Fibroblast of lung (primary cell): ENCODE measurements around the gene IL17B. TPM values are rescaled to one million over a fixed set of nuclear protein-coding genes. Genes with fewer than 3 reads are reported as not detected.
A peak's percentile ranks its signal among the peaks of the same experiment; 100 is the strongest.

ENCODE experiments used
- DNase-seq, 2 donors: peaks; one replicate each; pipeline versions ENCODE4 v3.0.0 to v3.0.0-alpha.2; 2010; ENCODE audit warnings: low read depth in 2 of 2
- H2AFZ ChIP-seq: 2 replicates; pipeline ENCODE4 v1.5.1; 2012; ENCODE audit warnings: low read length, control low read depth, inconsistent platforms
- H3K27ac ChIP-seq: 2 replicates; pipeline ENCODE4 v1.5.1; 2011; ENCODE audit warnings: low read length, control low read depth; ENCODE audit not compliant: insufficient read depth
- H3K27me3 ChIP-seq: 2 replicates; pipeline ENCODE4 v1.5.1; 2011; ENCODE audit warnings: mild to moderate bottlenecking, low read length; ENCODE audit not compliant: control insufficient read depth, insufficient read depth
- H3K36me3 ChIP-seq: 2 replicates; pipeline ENCODE4 v1.5.1; 2011; ENCODE audit warnings: low read length; ENCODE audit not compliant: control insufficient read depth, insufficient read depth
- H3K4me1 ChIP-seq: 2 replicates; pipeline ENCODE4 v1.5.1; 2011; ENCODE audit warnings: low read length; ENCODE audit not compliant: control insufficient read depth, insufficient read depth; ENCODE audit errors: extremely low read depth
- H3K4me2 ChIP-seq: 2 replicates; pipeline ENCODE4 v1.5.1; 2011; ENCODE audit warnings: low read length, control low read depth; ENCODE audit not compliant: insufficient read depth; ENCODE audit errors: extremely low read depth
- H3K4me3 ChIP-seq, 4 experiments: fragments of 200-600 bp in 1 of 4; sonication (generic) in 1 of 4; replicated peaks in 1 of 4; 2 replicates each; pipeline ENCODE4 v1.5.1; 2011 to 2016; ENCODE audit warnings: low read length in 4 of 4, low read depth in 3 of 4, mild to moderate bottlenecking in 3 of 4, control low read depth in 2 of 4, inconsistent platforms in 1 of 4, mixed read lengths in 1 of 4; ENCODE audit not compliant: insufficient read depth in 1 of 4; ENCODE audit errors: control extremely low read depth in 1 of 4
- H3K79me2 ChIP-seq: 2 replicates; pipeline ENCODE4 v1.5.1; 2012; ENCODE audit warnings: mild to moderate bottlenecking, low read length, inconsistent platforms; ENCODE audit not compliant: control insufficient read depth, insufficient read depth
- H3K9ac ChIP-seq: 2 replicates; pipeline ENCODE4 v1.5.1; 2011; ENCODE audit warnings: mild to moderate bottlenecking, low read length, control low read depth; ENCODE audit not compliant: insufficient read depth
- H3K9me3 ChIP-seq: 2 replicates; pipeline ENCODE4 v1.5.1; 2012; ENCODE audit warnings: low read depth, low read length; ENCODE audit not compliant: control insufficient read depth, insufficient read depth
- H4K20me1 ChIP-seq: 2 replicates; pipeline ENCODE4 v1.5.1; 2011; ENCODE audit warnings: low read length; ENCODE audit not compliant: control insufficient read depth, insufficient read depth; ENCODE audit errors: extremely low read depth
- EZH2 ChIP-seq: IDR thresholded peaks from 2 replicates; pipeline ENCODE4 v1.5.1; 2012; ENCODE audit warnings: low read length, control low read depth, mild to moderate bottlenecking; ENCODE audit errors: missing control alignments
- polyA plus RNA-seq, 2 donors: library from polyadenylated mRNA; depleted of rRNA in 1 of 2; stranded (reverse) in 1 of 2; unstranded in 1 of 2; fragments of >200 nt; gene quantifications; 2 replicates each; pipeline ENCODE4 v1.2.1, GENCODE V29; 2011 to 2012; ENCODE audit warnings: missing spikeins in 1 of 2
- total RNA-seq: library from RNA; depleted of rRNA; stranded (reverse); fragments of >200 nt; gene quantifications from 2 replicates; pipeline ENCODE4 v1.2.1, GENCODE V29; 2014
- TF ChIP-seq, protein P1 (sequence below), 2 donors: IDR thresholded peaks in 1 of 2; conservative IDR thresholded peaks in 1 of 2; 1 replicate in 1 of 2; 2 replicates in 1 of 2; pipeline ENCODE4 v1.5.1; 2011 to 2012; ENCODE audit warnings: low read length in 2 of 2, control low read depth in 1 of 2, inconsistent platforms in 1 of 2, low read depth in 1 of 2, mild to moderate bottlenecking in 1 of 2

The IL17B gene
- total and polyA plus RNA-seq, 2 donors (not counting 1 experiment from before 2014, with no cell fraction given) = 0.34 TPM; not detected in 1

DNA sequence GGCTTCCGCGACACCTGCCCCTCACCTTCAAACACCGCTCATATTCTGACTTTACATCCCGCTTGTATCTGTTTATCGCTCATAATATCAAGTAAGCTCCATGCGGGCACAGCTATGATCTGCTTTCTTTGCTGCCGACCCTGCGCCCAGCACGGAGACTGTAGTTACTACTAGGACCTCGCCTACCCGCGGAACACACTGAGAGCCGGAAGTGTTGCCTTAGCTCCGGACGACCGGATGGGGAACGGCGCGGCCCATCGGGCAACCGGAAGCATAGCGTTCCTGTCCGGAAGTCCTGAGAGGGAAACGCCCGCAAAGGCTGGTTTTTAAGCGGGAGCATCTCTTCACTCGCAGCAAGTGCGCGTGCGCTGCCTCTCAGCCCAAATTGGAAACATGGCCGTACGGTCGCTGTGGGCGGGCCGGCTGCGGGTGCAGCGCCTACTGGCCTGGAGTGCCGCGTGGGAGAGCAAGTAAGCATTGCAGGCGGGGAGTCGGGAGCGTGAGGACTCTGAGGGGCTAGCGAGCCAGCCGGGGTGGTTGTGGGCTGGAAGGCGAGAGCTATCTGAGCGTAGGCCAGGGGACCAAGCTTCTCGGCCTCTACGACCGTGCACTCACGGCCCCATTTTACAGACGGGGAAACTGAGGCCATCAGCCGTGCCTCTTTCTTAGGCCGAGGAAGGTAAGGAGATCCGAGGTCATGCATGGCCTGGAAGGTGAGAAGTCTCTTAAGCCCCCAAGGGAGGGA lies 33.8 kb downstream of the IL17B start, which contains the start of gene GRPEL2:
GRPEL2 (plus strand) TSS at position 353 of the 745 bp plus-strand sequence; CDS start at position 394, 41 bp downstream.
- Histone ChIP-seq H3K4me3 (peak within 1 kb of the TSS; percentile 69 to 94 (median 83)), H3K4me2 (peak within 1 kb of the TSS; percentile 91), H3K9ac (peak within 1 kb of the TSS; percentile 83), H4K20me1 (no peaks in the 10 kb centered on the region), H3K9me3 (no peaks in the 10 kb centered on the region), H3K79me2 (peaks cover 22% of the 10 kb centered on the region), H2AFZ (peak within 1 kb of the TSS; percentile 99), H3K4me1 (peaks cover 4% of the 10 kb centered on the region), H3K27me3 (no peaks in the 10 kb centered on the region), H3K27ac (peak within 1 kb of the TSS; percentile 74), H3K36me3 (peaks cover 4% of the 10 kb centered on the region)
- peak; percentile 98 for DNase-seq
- TF ChIP-seq, protein P1, sequence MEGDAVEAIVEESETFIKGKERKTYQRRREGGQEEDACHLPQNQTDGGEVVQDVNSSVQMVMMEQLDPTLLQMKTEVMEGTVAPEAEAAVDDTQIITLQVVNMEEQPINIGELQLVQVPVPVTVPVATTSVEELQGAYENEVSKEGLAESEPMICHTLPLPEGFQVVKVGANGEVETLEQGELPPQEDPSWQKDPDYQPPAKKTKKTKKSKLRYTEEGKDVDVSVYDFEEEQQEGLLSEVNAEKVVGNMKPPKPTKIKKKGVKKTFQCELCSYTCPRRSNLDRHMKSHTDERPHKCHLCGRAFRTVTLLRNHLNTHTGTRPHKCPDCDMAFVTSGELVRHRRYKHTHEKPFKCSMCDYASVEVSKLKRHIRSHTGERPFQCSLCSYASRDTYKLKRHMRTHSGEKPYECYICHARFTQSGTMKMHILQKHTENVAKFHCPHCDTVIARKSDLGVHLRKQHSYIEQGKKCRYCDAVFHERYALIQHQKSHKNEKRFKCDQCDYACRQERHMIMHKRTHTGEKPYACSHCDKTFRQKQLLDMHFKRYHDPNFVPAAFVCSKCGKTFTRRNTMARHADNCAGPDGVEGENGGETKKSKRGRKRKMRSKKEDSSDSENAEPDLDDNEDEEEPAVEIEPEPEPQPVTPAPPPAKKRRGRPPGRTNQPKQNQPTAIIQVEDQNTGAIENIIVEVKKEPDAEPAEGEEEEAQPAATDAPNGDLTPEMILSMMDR (conservative IDR thresholded peaks at IDR 0.05 in 1 of 2, IDR thresholded peaks at IDR 0.05 in 1 of 2; ENCODE audit: low read depth in 1 of 2, low read length in 2 of 2) = no peak
- TF ChIP-seq EZH2 = no peak

DNA sequence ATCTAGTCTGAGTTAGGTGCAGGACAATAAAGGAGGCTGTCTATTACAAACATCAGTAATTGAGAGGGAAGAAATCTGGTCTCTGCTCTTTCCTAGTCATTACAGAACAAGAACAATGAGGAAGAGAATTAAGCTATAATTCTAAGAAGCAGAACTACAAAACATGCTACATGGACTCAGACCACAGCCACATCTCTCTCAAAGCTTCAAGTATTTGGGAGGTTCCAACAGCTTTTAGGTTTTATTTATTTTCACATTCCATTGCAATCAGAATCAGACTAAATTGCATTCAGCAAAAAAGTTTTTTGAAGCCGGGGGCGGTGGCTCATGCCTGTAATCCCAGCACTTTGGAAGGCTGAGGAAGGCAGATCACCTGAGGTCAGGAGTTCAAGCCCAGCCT lies 34.9 kb downstream of the IL17B start:
- Histone ChIP-seq H3K9me3 (no peaks in the 10 kb centered on the region), H3K27me3 (no peaks in the 10 kb centered on the region), H3K79me2 (peaks cover 22% of the 10 kb centered on the region), H3K36me3 (no peaks in the 10 kb centered on the region), H3K4me2 (peak overlapping the region; percentile 61), H3K4me1 (peaks cover 4% of the 10 kb centered on the region), H3K9ac (no peak overlapping the region), H3K27ac (no peak overlapping the region), H2AFZ (no peak overlapping the region), H3K4me3 (no peak overlapping the region), H4K20me1 (no peaks in the 10 kb centered on the region)
- TF ChIP-seq, protein P1 (conservative IDR thresholded peaks at IDR 0.05 in 1 of 2, IDR thresholded peaks at IDR 0.05 in 1 of 2; ENCODE audit: low read depth in 1 of 2, low read length in 2 of 2) = no peak
- no peak for TF ChIP-seq EZH2
- no peak for DNase-seq

DNA sequence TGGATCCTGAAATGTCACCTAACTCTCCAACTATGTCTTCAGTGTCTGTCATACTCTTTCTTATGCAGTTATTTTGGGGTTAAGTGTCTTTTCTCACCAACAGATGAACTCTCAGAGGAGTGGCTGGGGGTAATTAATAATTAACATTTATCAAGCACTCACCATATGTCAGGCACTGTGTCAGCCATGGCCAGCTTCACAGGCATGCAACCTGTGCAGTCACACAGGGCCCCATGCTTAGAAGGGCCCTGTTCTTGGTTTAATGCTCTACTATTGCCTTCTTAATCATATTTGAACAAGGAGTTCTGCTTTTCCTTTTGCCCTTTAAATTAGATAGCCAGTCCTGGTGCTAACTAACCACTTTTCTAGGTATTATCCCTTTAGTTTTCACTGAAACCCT lies 37.2 kb downstream of the IL17B start:
- no peak for DNase-seq
- TF ChIP-seq, protein P1 (conservative IDR thresholded peaks at IDR 0.05 in 1 of 2, IDR thresholded peaks at IDR 0.05 in 1 of 2; ENCODE audit: low read depth in 1 of 2, low read length in 2 of 2) = no peak
- TF ChIP-seq EZH2 = no peak
- Histone ChIP-seq H3K4me1 (peaks cover 2% of the 10 kb centered on the region), H3K9ac (no peak overlapping the region), H3K27me3 (no peaks in the 10 kb centered on the region), H4K20me1 (no peaks in the 10 kb centered on the region), H3K36me3 (no peaks in the 10 kb centered on the region), H3K4me2 (no peak overlapping the region), H3K79me2 (peaks cover 13% of the 10 kb centered on the region), H3K9me3 (no peaks in the 10 kb centered on the region), H2AFZ (no peak overlapping the region), H3K4me3 (no peak overlapping the region), H3K27ac (no peak overlapping the region)
